GM06990 (cell line): Measurements from ENCODE around the gene RNF180.

Experiments
- DNase-seq: peaks from one replicate; pipeline ENCODE4 v3.0.0-alpha.2; 2011; ENCODE audit not compliant: insufficient read length; ENCODE audit errors: extremely low read depth
- H3K27me3 ChIP-seq: replicated peaks from 2 replicates; pipeline ENCODE4 v1.6.0; 2011; ENCODE audit warnings: low read length; ENCODE audit not compliant: control insufficient read depth, insufficient read depth
- H3K36me3 ChIP-seq: 2 replicates; pipeline ENCODE4 v1.5.1; 2011; ENCODE audit warnings: low read length; ENCODE audit not compliant: control insufficient read depth, insufficient read depth
- H3K4me3 ChIP-seq: replicated peaks from 2 replicates; pipeline ENCODE4 v1.5.1; 2011; ENCODE audit warnings: low read depth, mild to moderate bottlenecking, control low read depth, low read length
- TF ChIP-seq, protein P1 (sequence below): IDR thresholded peaks from 2 replicates; pipeline ENCODE4 v1.5.1; 2011; ENCODE audit warnings: low read length, control low read depth, mild to moderate bottlenecking, inconsistent platforms; ENCODE audit not compliant: insufficient read depth, poor library complexity, severe bottlenecking

Gene RNF180

DNA sequence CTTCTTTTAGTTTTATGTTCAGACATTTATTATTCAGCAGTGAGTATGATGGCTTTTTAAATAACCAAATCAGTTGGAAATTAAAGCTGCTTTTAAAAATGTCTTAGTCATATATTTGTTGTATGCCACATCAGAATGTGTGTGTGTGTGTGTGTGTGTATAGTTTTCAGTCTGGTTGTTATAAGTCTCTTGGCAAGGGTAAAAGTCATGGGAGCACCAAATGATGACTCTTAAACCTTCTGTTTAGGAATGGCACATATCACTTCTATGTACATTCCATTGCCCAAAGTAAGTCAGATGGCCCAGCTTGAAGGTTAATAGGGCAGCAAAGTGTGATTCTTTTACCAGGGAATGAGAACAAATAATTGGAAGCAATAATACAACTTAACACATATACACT lies 135.9 kb downstream of the RNF180 start:
- no peaks in the 10 kb centered on the region for H3K36me3 ChIP-seq
- H3K4me3 ChIP-seq, result no peak overlapping the region
- TF ChIP-seq, protein P1, sequence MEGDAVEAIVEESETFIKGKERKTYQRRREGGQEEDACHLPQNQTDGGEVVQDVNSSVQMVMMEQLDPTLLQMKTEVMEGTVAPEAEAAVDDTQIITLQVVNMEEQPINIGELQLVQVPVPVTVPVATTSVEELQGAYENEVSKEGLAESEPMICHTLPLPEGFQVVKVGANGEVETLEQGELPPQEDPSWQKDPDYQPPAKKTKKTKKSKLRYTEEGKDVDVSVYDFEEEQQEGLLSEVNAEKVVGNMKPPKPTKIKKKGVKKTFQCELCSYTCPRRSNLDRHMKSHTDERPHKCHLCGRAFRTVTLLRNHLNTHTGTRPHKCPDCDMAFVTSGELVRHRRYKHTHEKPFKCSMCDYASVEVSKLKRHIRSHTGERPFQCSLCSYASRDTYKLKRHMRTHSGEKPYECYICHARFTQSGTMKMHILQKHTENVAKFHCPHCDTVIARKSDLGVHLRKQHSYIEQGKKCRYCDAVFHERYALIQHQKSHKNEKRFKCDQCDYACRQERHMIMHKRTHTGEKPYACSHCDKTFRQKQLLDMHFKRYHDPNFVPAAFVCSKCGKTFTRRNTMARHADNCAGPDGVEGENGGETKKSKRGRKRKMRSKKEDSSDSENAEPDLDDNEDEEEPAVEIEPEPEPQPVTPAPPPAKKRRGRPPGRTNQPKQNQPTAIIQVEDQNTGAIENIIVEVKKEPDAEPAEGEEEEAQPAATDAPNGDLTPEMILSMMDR, result no peak
- H3K27me3 ChIP-seq, result no peaks in the 10 kb centered on the region
- DNase-seq, result no peak

DNA sequence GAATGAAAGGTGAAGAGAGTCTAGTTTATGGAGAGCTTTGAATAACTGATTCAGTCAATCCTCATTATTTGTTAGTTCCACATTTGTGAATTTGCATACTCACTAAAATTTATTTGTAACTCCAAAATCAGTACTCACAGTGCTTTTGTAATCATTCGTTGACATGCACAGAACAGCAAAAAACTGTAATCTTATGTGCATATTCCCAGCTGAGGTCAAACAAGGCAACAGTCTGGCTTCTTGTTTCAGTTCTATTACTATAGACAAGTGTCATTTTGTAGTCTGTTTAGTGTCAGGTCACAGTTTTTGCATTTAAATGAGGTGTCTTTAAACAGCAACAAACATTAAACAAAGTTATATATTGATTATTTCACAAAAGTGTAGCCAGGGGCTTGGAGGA lies 142.5 kb downstream of the RNF180 start:
- H3K36me3 ChIP-seq, result no peaks in the 10 kb centered on the region
- H3K4me3 ChIP-seq, result no peak overlapping the region
- H3K27me3 ChIP-seq, result no peaks in the 10 kb centered on the region
- no peak for DNase-seq
- TF ChIP-seq, protein P1, result no peak

DNA sequence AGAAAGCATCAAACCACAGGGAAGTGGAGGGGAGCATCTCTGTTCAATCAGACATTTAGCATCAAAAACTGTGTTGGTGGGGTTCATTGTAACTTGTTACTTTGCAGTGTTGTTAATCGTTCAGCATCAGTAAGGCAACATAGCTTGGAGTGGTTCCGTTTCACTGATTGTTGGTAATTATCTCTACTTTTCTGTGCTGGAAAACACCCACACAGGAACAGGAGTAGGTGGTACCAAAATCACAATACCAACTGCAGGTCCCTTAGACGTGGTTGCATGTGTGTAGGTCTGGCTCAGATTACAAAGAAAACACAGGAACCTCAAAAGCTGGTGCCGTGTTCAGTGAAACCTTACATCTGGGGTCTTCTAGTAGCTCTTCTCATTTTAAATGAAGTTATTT lies 146.8 kb downstream of the RNF180 start:
- H3K36me3 ChIP-seq, result no peaks in the 10 kb centered on the region
- no peak for DNase-seq

DNA sequence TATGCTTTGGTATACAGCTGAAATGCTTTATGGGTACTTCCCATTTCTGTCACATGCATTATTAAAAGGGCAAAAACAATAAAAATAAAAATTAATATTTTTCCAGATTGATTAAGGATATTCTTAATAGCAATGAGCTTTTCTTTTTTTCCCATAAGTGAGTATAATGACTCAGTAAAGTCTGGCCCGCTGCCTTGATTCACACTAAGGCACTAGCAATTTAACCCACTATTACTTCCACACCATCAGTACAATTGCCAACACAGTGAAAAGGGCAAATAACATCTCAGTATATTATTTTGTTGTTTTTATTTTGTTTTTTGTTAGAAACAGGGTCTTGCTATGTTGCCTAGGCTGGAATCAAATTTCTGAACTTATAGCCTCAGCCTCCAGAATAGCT lies 150.1 kb downstream of the RNF180 start:
- H3K27me3 ChIP-seq, result no peaks in the 10 kb centered on the region
- no peaks in the 10 kb centered on the region for H3K36me3 ChIP-seq
- no peak for DNase-seq
- no peak overlapping the region for H3K4me3 ChIP-seq
- TF ChIP-seq, protein P1, result no peak

More for the DNA sequence above, 146.8 kb downstream of the RNF180 start:
- TF ChIP-seq, protein P1, result no peak
- H3K4me3 ChIP-seq, result no peak overlapping the region
- no peaks in the 10 kb centered on the region for H3K27me3 ChIP-seq

DNA sequence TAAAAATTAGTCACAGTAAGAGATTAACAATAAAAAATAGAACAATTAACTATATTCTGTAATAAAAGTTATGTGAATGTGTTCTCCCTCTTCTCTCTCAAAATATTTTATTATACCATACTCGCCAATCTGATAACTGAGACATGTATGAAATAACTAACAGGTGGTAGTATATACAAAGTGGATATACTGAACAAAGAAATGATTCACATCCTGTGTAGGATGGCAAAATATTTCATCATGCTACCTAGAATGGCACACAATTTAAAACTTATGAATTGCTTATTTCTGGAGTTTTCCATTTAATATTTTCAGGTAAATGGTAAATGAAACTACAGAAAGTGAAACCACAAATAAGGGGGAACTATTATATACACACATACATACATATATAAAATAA lies 152.5 kb downstream of the RNF180 start:
- TF ChIP-seq, protein P1, result no peak
- no peak for DNase-seq
- Histone ChIP-seq H3K4me3 (no peak overlapping the region), H3K27me3 (no peaks in the 10 kb centered on the region), H3K36me3 (no peaks in the 10 kb centered on the region)

DNA sequence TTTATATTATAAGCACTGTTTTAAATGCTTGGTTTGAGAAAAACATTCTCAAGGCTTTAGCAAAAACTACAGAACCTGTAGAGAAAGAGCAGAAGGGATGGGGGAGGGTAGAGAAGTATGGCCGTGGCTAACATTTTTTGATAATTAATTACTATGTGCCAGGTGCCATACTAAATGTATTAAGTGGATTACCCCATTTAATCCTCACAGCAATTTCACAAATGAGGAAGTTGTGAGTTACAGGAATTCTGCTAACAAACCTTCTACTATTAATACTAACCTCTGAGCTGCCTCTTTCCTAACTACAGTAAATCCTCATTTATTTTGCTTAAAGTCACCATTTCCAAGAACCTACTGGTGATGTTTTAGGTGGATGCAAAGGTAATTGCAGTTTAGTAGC lies 157.9 kb downstream of the RNF180 start:
- H3K27me3 ChIP-seq, result no peaks in the 10 kb centered on the region
- no peak overlapping the region for H3K4me3 ChIP-seq
- no peaks in the 10 kb centered on the region for H3K36me3 ChIP-seq
- TF ChIP-seq, protein P1, result no peak
- no peak for DNase-seq
